HG03060 (cell line): ENCODE measurements around the gene PFKFB2.

Experiments
- ATAC-seq: cut with Tn5 transposase; IDR thresholded peaks from one replicate; pipeline ENCODE4 v1.9.1; 2021; ENCODE audit warnings: low read depth, moderate number of reproducible peaks; ENCODE audit not compliant: unreplicated experiment

Gene PFKFB2

GRCh38 chr1:207060596-207060995, 7.5 kb downstream of the PFKFB2 start:
- no peak for ATAC-seq

DNA sequence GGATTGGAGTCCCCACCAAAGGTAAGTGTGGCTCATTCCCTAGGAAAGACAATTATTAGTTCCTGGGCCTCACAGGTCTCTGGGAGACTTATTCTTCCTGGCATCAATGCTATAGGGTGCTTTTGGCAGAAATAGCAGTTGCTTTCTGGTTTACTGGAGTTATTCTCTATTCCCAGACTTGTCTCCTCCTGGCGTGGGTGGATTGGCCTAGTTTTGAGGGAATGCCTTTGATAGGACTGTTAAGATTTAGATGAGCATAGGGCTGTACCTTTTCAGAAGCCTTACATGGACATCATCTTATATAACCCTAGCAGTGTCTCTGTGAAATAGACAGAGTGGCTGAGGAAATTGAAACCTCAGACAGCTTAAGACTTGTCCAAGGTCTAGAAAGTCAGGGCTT, 9.0 kb downstream of the PFKFB2 start:
- no peak for ATAC-seq

GRCh38 chr1:207063014-207063413, 9.9 kb downstream of the PFKFB2 start:
- ATAC-seq, result no peak

DNA sequence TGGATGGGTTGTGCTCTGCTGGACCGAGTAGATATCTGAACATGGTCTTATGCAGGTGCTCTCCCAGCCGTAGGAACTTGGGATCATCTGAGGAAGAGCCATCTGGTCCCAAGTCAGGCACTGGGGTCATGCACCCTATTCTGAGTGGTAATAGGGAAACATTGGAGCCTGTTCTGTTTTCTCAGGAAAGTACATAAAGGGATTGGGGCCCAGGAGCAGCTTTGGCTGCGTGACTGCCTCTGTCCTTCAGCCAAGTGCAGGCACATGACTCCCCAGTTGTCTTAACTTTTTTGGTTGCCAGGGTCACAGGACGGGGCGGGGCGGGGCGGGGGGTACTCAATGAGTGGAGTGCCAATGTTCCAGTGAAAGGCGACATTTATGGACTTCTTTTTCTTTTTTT, 11.5 kb downstream of the PFKFB2 start:
- no peak for ATAC-seq

- no peak for ATAC-seq
These were observed 14.1 kb downstream of the PFKFB2 start for GRCh38 chr1:207067185-207067584.

DNA sequence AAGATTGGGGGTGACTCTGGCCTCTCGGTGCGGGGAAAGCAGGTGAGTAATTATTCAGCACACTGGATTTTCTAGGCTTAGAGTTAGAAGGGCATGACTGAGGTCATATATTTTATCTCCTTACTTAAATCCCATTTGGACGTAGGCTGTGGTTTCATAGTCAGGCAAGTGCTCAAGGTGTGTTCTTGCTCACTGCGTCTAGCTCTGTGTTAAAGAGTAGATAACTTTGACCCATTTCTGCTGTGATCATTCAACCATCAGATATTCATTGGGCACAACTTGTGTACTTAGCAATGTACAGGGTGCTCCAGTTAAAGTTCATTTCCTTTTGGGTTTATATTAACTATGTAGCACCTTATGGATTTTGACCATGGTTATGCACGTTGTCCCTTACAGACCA, 14.6 kb downstream of the PFKFB2 start:
- no peak for ATAC-seq

- ATAC-seq, result no peak
These were observed 16.0 kb downstream of the PFKFB2 start for GRCh38 chr1:207069061-207069460.

- no peak for ATAC-seq
These were observed 16.9 kb downstream of the PFKFB2 start for GRCh38 chr1:207069858-207070506.

DNA sequence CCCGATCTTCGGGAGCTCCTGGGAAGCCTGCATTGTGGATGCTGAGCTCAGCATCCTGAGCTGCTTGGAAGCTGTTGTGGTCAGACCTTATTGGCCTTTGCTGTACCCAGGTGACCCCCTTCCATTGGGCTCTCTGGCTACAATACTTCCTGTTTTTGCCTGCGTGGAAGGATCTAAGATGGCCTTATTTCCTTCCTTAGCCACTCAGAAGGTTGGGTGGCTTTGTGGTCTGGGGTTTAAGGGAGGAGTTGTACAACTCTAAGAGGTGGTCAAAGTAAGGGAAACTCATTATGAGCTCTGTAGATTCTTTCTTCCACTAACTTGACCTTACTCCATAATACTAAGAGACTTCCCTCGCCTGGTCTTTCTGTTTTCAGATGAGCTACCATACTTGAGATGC, 17.7 kb downstream of the PFKFB2 start:
- ATAC-seq, result no peak

DNA sequence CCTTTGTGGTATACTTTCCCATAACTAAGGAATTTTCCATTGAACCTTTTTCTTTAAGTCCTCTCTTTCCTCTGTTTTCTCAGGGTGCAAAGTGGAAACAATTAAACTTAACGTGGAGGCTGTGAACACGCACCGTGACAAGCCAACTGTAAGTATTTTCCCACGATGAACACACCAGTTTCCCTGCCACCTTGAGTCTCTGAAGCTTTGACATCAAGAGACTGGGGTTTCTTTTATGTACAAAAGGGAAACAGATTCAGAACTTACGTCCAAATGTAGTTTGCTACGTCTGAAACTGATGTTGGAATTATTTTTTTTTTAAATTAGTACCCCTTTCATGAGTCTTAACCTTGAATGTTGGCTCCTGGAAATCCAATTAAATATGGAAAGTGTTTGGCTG, 18.4 kb downstream of the PFKFB2 start:
- ATAC-seq, result no peak

- ATAC-seq, result no peak
These were observed 19.2 kb downstream of the PFKFB2 start for GRCh38 chr1:207072233-207072632.

DNA sequence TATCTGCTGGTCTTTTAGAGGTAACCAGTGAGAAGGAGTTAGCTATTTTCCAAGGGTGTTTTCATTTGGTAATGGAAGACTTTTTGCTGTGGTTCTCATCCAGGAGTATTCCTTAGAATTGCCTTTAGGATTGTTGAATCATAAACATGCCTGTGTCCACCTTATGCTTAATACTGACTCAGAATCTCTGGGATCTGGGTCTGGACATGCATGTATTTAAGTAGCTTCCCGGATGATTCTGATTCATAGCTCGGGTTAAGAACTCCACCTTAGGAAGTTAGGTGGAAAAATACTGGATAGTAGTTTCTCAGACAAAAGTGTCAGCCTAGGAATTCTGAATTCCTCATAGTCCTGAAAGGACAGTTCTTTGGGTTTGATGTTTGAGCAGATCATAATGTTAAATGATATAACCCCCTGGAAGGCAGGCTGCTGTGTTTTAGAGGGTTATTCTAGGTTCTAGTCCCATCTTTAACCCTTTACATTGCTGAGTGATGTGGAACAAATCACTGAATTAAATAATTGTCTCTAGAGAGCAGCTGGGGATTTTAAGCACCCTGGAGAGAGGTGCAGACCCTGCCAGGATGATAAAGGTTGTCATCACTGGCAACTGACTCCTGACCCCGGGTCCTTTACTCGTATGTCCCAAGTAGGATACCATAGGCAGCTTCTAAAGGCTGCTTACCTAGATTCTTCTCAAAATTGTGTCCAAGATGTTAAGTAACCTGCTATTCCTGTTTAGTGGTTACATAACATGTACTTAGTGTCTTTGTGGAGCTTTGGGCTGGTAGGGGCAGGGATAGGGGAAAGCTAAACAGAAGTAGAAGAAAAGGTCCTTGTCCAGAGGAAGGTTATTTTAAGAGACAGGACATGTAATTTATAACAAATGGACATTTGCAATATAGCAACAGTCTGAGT, 21.1 kb downstream of the PFKFB2 start:
- ATAC-seq, result no peak

- no peak for ATAC-seq
These were observed 23.3 kb downstream of the PFKFB2 start for GRCh38 chr1:207076181-207076955.

GRCh38 chr1:207077012-207077411, 23.9 kb downstream of the PFKFB2 start:
- no peak for ATAC-seq

- ATAC-seq, result no peak
These were observed 24.6 kb downstream of the PFKFB2 start for GRCh38 chr1:207077470-207078377.

DNA sequence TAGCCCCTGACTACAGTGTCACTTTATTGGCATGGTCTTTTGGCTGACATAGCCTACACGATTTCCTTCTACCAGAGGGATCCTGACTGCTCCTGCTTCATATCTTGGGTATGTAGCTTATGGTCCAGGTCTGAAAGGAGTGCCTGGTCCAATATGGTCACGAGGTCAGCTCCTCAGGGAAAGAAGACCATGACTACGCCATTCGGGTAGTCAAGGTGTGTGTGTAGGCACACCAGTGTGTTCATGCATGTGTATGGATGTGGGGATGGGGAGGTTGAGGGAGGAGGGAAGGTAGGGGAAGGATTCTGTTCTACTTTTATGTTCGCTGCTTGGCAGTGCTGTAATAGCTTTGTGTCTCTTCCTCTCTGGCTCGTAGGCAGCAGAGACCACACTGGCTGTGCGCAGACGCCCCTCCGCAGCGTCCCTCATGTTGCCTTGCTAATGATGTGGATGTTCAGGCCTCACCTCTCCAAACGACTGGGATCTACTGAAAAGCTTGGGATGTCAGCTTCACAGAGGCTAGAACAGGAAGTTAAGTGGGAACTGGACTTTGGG, 25.6 kb downstream of the PFKFB2 start:
- ATAC-seq, result no peak

DNA sequence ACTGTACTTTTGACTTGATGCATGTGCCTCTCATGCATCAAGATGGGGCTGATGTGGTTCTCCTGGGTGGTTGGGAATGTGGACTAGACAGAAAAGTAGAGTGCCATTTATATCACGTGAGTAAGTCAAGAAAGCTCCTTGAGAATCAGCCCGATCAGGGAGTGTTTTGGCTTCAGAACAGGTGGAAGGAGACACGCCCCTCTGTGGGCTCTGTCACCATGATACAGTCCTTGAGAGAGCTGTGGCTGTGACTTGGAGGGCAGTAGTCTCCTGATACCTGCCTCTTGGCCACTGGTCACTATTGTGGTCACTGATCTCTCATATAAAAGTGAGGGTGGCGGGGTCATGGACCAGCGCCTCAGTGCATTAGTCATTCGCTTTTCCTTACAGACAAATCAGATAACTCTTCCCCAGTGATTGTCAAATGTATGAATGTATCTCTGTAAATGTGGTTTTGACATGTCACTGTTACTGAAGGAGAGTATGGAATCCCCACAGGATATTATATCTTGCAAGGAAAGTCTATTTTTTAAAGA, 26.7 kb downstream of the PFKFB2 start:
- no peak for ATAC-seq

GRCh38 chr1:207081088-207081487, 28.0 kb downstream of the PFKFB2 start:
- no peak for ATAC-seq

- no peak for ATAC-seq
These were observed 28.7 kb downstream of the PFKFB2 start for GRCh38 chr1:207081806-207082205.

- no peak for ATAC-seq
These were observed 31.2 kb downstream of the PFKFB2 start for GRCh38 chr1:207084232-207084631.
